GM12878 (cell line): Measurements from ENCODE around the gene PITPNM3.

Experiments used
- TF ChIP-seq, protein P1 (sequence below), 3 experiments: IDR thresholded peaks in 2 of 3; conservative IDR thresholded peaks in 1 of 3; 2 replicates each; pipeline ENCODE4 v1.5.1; 2011; ENCODE audit warnings: low read depth in 3 of 3, low read length in 3 of 3, mild to moderate bottlenecking in 3 of 3, control low read depth in 2 of 3, moderate library complexity in 2 of 3, inconsistent platforms in 1 of 3, mixed read lengths in 1 of 3; ENCODE audit not compliant: control insufficient read depth in 2 of 3, insufficient read depth in 1 of 3; ENCODE audit errors: extremely low read depth in 1 of 3
- TF ChIP-seq, protein P2 (sequence below): IDR thresholded peaks from 2 replicates; pipeline ENCODE4 v1.6.1; 2011; ENCODE audit warnings: low read depth, low read length, improper control_type of control experiment, borderline replicate concordance
- TF ChIP-seq, protein P3 (sequence below): fragments of 450-650 bp; IDR thresholded peaks from 2 replicates; pipeline ENCODE4 v1.6.1; 2014; ENCODE audit warnings: mild to moderate bottlenecking

DNA sequence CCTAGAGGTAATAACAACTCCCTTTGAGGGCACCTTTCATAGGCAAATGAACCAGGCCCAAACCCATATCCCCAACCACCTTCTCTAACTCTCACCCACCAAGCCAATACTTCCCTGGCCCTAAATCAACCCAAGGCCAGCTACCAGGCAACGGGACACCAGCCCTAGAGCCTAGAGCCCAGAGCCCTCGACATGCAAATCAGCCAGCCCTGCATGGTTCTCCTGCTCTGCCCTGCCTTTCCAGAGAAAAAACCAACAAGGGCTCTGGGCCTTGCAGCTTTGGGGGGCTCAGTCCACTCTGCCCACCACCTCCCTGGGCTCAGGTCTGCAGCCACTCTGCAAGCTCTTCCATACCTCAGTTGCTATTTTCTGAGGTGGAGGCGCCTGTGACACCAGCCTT, 55.0 kb downstream of the PITPNM3 start:
- TF ChIP-seq, protein P1, sequence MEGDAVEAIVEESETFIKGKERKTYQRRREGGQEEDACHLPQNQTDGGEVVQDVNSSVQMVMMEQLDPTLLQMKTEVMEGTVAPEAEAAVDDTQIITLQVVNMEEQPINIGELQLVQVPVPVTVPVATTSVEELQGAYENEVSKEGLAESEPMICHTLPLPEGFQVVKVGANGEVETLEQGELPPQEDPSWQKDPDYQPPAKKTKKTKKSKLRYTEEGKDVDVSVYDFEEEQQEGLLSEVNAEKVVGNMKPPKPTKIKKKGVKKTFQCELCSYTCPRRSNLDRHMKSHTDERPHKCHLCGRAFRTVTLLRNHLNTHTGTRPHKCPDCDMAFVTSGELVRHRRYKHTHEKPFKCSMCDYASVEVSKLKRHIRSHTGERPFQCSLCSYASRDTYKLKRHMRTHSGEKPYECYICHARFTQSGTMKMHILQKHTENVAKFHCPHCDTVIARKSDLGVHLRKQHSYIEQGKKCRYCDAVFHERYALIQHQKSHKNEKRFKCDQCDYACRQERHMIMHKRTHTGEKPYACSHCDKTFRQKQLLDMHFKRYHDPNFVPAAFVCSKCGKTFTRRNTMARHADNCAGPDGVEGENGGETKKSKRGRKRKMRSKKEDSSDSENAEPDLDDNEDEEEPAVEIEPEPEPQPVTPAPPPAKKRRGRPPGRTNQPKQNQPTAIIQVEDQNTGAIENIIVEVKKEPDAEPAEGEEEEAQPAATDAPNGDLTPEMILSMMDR (IDR thresholded peaks at IDR 0.05 in 2 of 3, conservative IDR thresholded peaks at IDR 0.05 in 1 of 3; ENCODE audit: control insufficient read depth in 2 of 3, extremely low read depth in 1 of 3, insufficient read depth in 1 of 3, low read depth in 3 of 3, low read length in 3 of 3) = no peak
- TF ChIP-seq, protein P2, sequence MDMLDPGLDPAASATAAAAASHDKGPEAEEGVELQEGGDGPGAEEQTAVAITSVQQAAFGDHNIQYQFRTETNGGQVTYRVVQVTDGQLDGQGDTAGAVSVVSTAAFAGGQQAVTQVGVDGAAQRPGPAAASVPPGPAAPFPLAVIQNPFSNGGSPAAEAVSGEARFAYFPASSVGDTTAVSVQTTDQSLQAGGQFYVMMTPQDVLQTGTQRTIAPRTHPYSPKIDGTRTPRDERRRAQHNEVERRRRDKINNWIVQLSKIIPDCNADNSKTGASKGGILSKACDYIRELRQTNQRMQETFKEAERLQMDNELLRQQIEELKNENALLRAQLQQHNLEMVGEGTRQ = no peak
- TF ChIP-seq, protein P3, sequence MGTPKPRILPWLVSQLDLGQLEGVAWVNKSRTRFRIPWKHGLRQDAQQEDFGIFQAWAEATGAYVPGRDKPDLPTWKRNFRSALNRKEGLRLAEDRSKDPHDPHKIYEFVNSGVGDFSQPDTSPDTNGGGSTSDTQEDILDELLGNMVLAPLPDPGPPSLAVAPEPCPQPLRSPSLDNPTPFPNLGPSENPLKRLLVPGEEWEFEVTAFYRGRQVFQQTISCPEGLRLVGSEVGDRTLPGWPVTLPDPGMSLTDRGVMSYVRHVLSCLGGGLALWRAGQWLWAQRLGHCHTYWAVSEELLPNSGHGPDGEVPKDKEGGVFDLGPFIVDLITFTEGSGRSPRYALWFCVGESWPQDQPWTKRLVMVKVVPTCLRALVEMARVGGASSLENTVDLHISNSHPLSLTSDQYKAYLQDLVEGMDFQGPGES = no peak
